Activated CD8-positive, alpha-beta T cell treated with anti-CD3 and anti-CD28 coated beads for 36 hours (primary cell): Measurements from ENCODE around the gene ZNF268. TPM values are rescaled to one million over a fixed set of nuclear protein-coding genes. Genes with fewer than 3 reads are reported as not detected.
"Not testable (repeated sequence)": the region's sequence is repeated elsewhere in the genome, so short reads cannot be mapped to it uniquely, and the experiment has no call there.

Source experiments
- ATAC-seq: fragments of 200-7000 bp; cut with Tn5 transposase; one replicate; pipeline ENCODE4 v1.10.0; 2021; ENCODE audit warnings: mild to moderate bottlenecking, moderate library complexity
- CTCF ChIA-PET: fragments of 350-600 bp; sonication (Branson Sonifier 250); formaldehyde crosslinking; loops from one replicate; lab custom pipeline; 2021; ENCODE audit warnings: antibody characterized with exemption; lab: Charles Lee
- POLR2A ChIA-PET: fragments of 350-600 bp; sonication (Branson Sonifier 250); formaldehyde crosslinking; loops from one replicate; lab custom pipeline; 2021; ENCODE audit warnings: antibody characterized with exemption; lab: Charles Lee
- DNase-seq: peaks from one replicate; pipeline ENCODE4 v3.0.0-alpha.2; 2020
- H3K27ac Mint-ChIP-seq: one replicate; pipeline ENCODE4 v1.8.0; 2021; ENCODE audit warnings: mild to moderate bottlenecking, mixed read lengths
- H3K27me3 Mint-ChIP-seq: one replicate; pipeline ENCODE4 v1.8.0; 2021; ENCODE audit warnings: mixed read lengths
- H3K36me3 Mint-ChIP-seq: one replicate; pipeline ENCODE4 v1.8.0; 2021; ENCODE audit warnings: low read depth, mixed read lengths
- H3K4me1 Mint-ChIP-seq: one replicate; pipeline ENCODE4 v1.8.0; 2021; ENCODE audit warnings: low read depth, mixed read lengths
- H3K4me3 Mint-ChIP-seq: one replicate; pipeline ENCODE4 v1.8.0; 2021; ENCODE audit warnings: mild to moderate bottlenecking, moderate library complexity, mixed read lengths
- H3K9me3 Mint-ChIP-seq: one replicate; pipeline ENCODE4 v1.8.0; 2021; ENCODE audit warnings: mixed read lengths
- CTCF ChIP-seq: fragments of 200-600 bp; IDR thresholded peaks from one replicate; pipeline ENCODE4 v1.8.0; 2022; ENCODE audit warnings: antibody characterized with exemption, mild to moderate bottlenecking
- intact Hi-C: fragments of 100-400 bp; cut with micrococcal nuclease; formaldehyde crosslinking; loops from one replicate; pipeline ENCODE4 v1.10.0; 2022
- total RNA-seq, 2 experiments: library from RNA; stranded (reverse); gene quantifications; one replicate each; pipeline ENCODE4 v1.2.3, GENCODE V29; 2021

ZNF268 gene
- total RNA-seq, 2 experiments from 2014 or later, result 12.7 to 14.0 TPM

- Mint-ChIP-seq H3K4me1 (no peaks in the 10 kb centered on the region), H3K36me3 (peaks cover 4% of the 10 kb centered on the region), H3K27me3 (no peaks in the 10 kb centered on the region), H3K9me3 (peaks cover 14% of the 10 kb centered on the region), H3K4me3 (no peak overlapping the region), H3K27ac (no peak overlapping the region)
- ATAC-seq (no peak), DNase-seq (no peak)
- CTCF ChIA-PET, result no interaction called here
- intact Hi-C loops, result no loop called here
- no peak for TF ChIP-seq CTCF
- POLR2A ChIA-PET, result no interaction called here
Observed at GRCh38 chr12:133236556-133236955, 55.3 kb downstream of the ZNF268 start.

- no peak for TF ChIP-seq CTCF
- Mint-ChIP-seq H3K4me3 (no peak overlapping the region), H3K27me3 (peaks cover 5% of the 10 kb centered on the region), H3K4me1 (no peaks in the 10 kb centered on the region), H3K9me3 (peaks cover 21% of the 10 kb centered on the region), H3K36me3 (no peaks in the 10 kb centered on the region), H3K27ac (no peak overlapping the region)
- CTCF ChIA-PET, result no interaction called here
- ATAC-seq, result no peak
- POLR2A ChIA-PET, result no interaction called here
- no peak for DNase-seq
- intact Hi-C loops, result no loop called here
Observed at GRCh38 chr12:133251732-133252131, 70.4 kb downstream of the ZNF268 start.

GRCh38 chr12:133255833-133256232 is 74.5 kb downstream of the ZNF268 start:
- H3K4me3 Mint-ChIP-seq, POLR2A ChIA-PET, H3K36me3 Mint-ChIP-seq, H3K4me1 Mint-ChIP-seq, intact Hi-C loops, CTCF ChIA-PET, DNase-seq, H3K27ac Mint-ChIP-seq, ATAC-seq, H3K27me3 Mint-ChIP-seq: not testable (repeated sequence)
- H3K9me3 Mint-ChIP-seq, result peaks cover 14% of the 10 kb centered on the region

- peaks cover 14% of the 10 kb centered on the region for H3K9me3 Mint-ChIP-seq
- ATAC-seq (no peak), DNase-seq (no peak)
- H3K4me1 Mint-ChIP-seq, result no peaks in the 10 kb centered on the region
- intact Hi-C loops, result no loop called here
- ChIA-PET POLR2A (no interaction called here), CTCF (no interaction called here)
- no peak overlapping the region for H3K27ac Mint-ChIP-seq
- peaks cover 7% of the 10 kb centered on the region for H3K27me3 Mint-ChIP-seq
- no peak for TF ChIP-seq CTCF
- no peak overlapping the region for H3K4me3 Mint-ChIP-seq
- no peaks in the 10 kb centered on the region for H3K36me3 Mint-ChIP-seq
Observed at GRCh38 chr12:133256321-133256720, 75.0 kb downstream of the ZNF268 start.

- no peaks in the 10 kb centered on the region for H3K36me3 Mint-ChIP-seq
- H3K9me3 Mint-ChIP-seq, result peaks cover 5% of the 10 kb centered on the region
- DNase-seq (no peak), ATAC-seq (no peak)
- no peaks in the 10 kb centered on the region for H3K27me3 Mint-ChIP-seq
- TF ChIP-seq CTCF, result no peak
- ChIA-PET POLR2A (no interaction called here), CTCF (no interaction called here)
- intact Hi-C loops, result no loop called here
- H3K4me3 Mint-ChIP-seq, result no peak overlapping the region
- H3K4me1 Mint-ChIP-seq, result no peaks in the 10 kb centered on the region
- H3K27ac Mint-ChIP-seq, result no peak overlapping the region
Observed at GRCh38 chr12:133264173-133264572, 82.9 kb downstream of the ZNF268 start.

Other genes with a start within 250 kb of the ZNF268 start
- gene ZNF605, start 225.2 kb upstream of the ZNF268 start, total RNA-seq, result 1 to 10 TPM; 6.4 to 6.8 TPM
- gene ZNF26, start 195.1 kb upstream of the ZNF268 start, total RNA-seq, result 10 to 100 TPM; 19.1 to 19.8 TPM
- gene ZNF84, start 144.0 kb upstream of the ZNF268 start, total RNA-seq, result 10 to 100 TPM; 23.5 to 24.1 TPM
- gene ZNF140, start 100.6 kb upstream of the ZNF268 start, total RNA-seq, result 10 to 100 TPM; 10.6 to 12.3 TPM
- gene ZNF891, start 51.2 kb upstream of the ZNF268 start, total RNA-seq, result 1 to 10 TPM; 1.7 to 1.8 TPM
- gene ZNF10, start 50.9 kb upstream of the ZNF268 start, total RNA-seq, result 1 to 10 TPM; 6.0 to 7.2 TPM
- not detected for gene ANHX, start 54.4 kb downstream of the ZNF268 start, total RNA-seq